Ovary (tissue), 9 donors: Measurements from ENCODE around the gene ZNF672. TPM values are rescaled to one million over a fixed set of nuclear protein-coding genes. Genes with fewer than 3 reads are reported as not detected.

Source experiments
- DNase-seq, 5 donors: peaks; one replicate each; pipeline ENCODE4 v3.0.0-alpha.2; 2019 to 2020
- H3K27ac ChIP-seq, 2 donors: fragments of 200-600 bp; one replicate each; pipeline versions ENCODE4 v1.5.1 to v1.8.0; 2019 to 2022
- H3K27me3 ChIP-seq: fragments of 200-600 bp; one replicate; pipeline ENCODE4 v1.8.0; 2022
- H3K36me3 ChIP-seq: fragments of 200-600 bp; sonication (generic); one replicate; pipeline ENCODE4 v1.5.1; 2019
- H3K4me1 ChIP-seq: one replicate; pipeline ENCODE4 v1.8.1; 2013; ENCODE audit warnings: mild to moderate bottlenecking, moderate library complexity; ENCODE audit not compliant: insufficient read depth
- H3K4me3 ChIP-seq: fragments of 200-600 bp; sonication (generic); one replicate; pipeline ENCODE4 v1.5.1; 2017
- H3K9me3 ChIP-seq, 2 donors: fragments of 200-600 bp in 1 of 2; sonication (generic) in 1 of 2; one replicate each; pipeline versions ENCODE4 v1.5.1 to v1.8.1; 2013 to 2019; ENCODE audit warnings: mild to moderate bottlenecking in 1 of 2, moderate library complexity in 1 of 2
- CTCF ChIP-seq, 3 donors: fragments of 450-650 bp in 2 of 3; fragments of 200-600 bp in 1 of 3; IDR thresholded peaks; one replicate each; pipeline versions ENCODE4 v1.5.1 to v1.8.0; 2016 to 2022; ENCODE audit warnings: antibody characterized with exemption in 3 of 3, mild to moderate bottlenecking in 1 of 3
- EP300 ChIP-seq: sonication (generic); formaldehyde crosslinking; IDR thresholded peaks from one replicate; pipeline ENCODE4 v1.6.1; 2017; ENCODE audit warnings: antibody characterized with exemption
- POLR2A ChIP-seq: fragments of 450-650 bp; IDR thresholded peaks from one replicate; pipeline ENCODE4 v1.6.1; 2017; ENCODE audit warnings: antibody characterized with exemption, mild to moderate bottlenecking, moderate library complexity
- WGBS, 3 donors: extraction: QIAGEN DNeasy Blood & Tissue Kit in 1 of 3; methylation state at CpG; one replicate each; pipeline versions ENCODE4 v1.1.5 to v1.1.7; 2013 to 2017; 5-methylcytosine and 5-hydroxymethylcytosine counted together
- intact Hi-C, 4 donors: fragments of 100-400 bp; cut with DNase I; formaldehyde crosslinking; loops; one replicate each; pipeline versions ENCODE4 v1.11.0 to v1.15.1; 2022 to 2023
- polyA plus RNA-seq, 2 donors: library from polyadenylated mRNA; stranded (reverse); fragments of 200-250 nt in 1 of 2; fragments of 350-450 nt in 1 of 2; fragmentation: Illumina TruSeq in 1 of 2; extraction: RNeasy Lipid Tissue Mini Kit (QIAGEN cat#74804) in 1 of 2; gene quantifications; one replicate each; pipeline ENCODE4 v1.2.3, GENCODE V29; 2013 to 2014
- total RNA-seq, 7 donors: library from RNA; depleted of rRNA in 2 of 7; stranded (reverse); fragments of >200 nt in 2 of 7; fragmentation: NEBNext Ultra II Directional in 3 of 7; extraction: Animal tissue kit (Norgen Biotek cat#: 25700) in 3 of 7; gene quantifications; one replicate each; pipeline versions ENCODE4 v1.1.0 to v1.2.4, GENCODE V29; 2016 to 2023
- donor health status: DM: no; HTN: no; CAD: no; lungs with moderate emphysema.
- donor health status: DM: no; HTN: no; CAD: no.
- donor health status: Bipolar disorder and iron deficiency.
- donor health status: DM: yes; HTN: yes; CAD: no.
- donor health status: DM: no; HTN: no; CAD: no.
- donor health status: DM: yes; HTN: yes; CAD: no.

Gene ZNF672
- total and polyA plus RNA-seq, 9 donors: 7.3 to 29.5 (median 20.9) TPM

DNA sequence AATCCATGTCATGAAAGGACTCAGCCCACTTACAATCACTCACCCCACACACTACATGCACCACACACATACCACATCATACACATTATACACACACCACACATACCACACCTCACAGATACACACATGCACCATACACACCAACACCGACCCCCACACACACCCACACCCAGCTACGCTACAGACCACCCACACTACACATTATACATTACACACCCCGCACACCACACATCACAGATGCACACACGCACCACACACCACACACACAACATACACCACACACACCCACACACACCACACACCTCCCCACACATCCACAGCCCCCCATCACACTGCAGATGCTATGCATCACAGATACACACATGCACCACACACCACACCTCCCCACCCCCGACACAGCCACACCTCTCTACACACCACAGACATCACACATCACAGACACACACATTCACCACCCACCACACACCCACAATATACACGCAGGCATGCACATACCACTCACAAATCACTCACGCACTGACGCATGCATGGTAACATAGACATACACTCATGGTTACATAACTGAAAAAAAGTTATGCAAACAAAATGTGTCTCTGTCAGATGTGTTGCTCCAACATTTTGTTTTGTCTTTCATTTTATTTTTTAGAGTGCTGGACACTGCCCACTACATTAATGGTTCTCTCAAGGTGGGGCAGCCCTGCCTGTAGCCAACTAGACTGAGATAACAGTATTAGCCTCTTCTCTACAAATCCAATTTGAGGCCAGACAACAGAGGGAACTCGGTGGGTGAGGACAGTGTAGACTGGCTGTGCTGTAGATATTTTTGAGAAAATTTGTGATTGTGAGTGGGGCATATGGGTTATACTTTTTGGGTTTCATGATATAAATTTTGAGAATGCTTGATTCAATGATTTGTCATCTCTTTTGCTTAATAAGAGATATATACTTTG lies 52.8 kb downstream of the ZNF672 start:
- H3K9me3 ChIP-seq: no peaks in the 10 kb centered on the region
- H3K27ac ChIP-seq: no peak overlapping the region
- intact Hi-C loops: no loop called here
- no peak for TF ChIP-seq CTCF (IDR thresholded peaks at IDR 0.05)
- no peak for TF ChIP-seq POLR2A
- no peak for TF ChIP-seq EP300
- DNase-seq: no peak
- H3K4me1 ChIP-seq: peaks cover 1% of the 10 kb centered on the region
- H3K27me3 ChIP-seq: no peaks in the 10 kb centered on the region
- WGBS, 3 donors: 81 to 86% (median 85%) methylated on average over 9 of the region's 9 CpGs
- H3K36me3 ChIP-seq: no peaks in the 10 kb centered on the region
- H3K4me3 ChIP-seq: no peak overlapping the region

DNA sequence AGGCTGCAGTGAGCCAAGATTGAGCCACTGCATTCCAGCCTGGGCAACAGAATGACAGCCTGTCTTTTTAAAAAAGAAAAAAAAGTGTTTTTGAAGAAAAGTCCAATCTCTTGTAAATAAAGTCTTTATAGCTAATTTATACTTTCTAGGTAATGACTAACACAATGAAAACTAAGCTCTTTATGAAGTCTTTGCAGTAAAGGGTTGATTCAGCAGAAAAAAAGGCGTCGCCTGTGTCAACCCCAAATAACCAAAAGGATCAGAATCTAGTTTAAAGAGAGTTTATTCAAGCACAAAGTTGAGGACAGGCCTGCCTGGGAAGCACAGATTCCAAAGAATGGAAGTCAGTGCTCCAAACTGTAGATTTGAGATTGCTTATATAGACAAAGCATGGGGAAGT lies 53.7 kb downstream of the ZNF672 start:
- 89 to 93% (median 91%) methylated on average over 2 of the region's 2 CpGs for WGBS, 3 donors
- no peak for DNase-seq
- Histone ChIP-seq H3K27me3 (no peaks in the 10 kb centered on the region), H3K4me3 (no peak overlapping the region), H3K4me1 (peaks cover 1% of the 10 kb centered on the region), H3K9me3 (no peaks in the 10 kb centered on the region), H3K27ac (no peak overlapping the region), H3K36me3 (no peaks in the 10 kb centered on the region)
- TF ChIP-seq CTCF (IDR thresholded peaks at IDR 0.05) (no peak), POLR2A (no peak), EP300 (no peak)
- intact Hi-C loops: no loop called here

DNA sequence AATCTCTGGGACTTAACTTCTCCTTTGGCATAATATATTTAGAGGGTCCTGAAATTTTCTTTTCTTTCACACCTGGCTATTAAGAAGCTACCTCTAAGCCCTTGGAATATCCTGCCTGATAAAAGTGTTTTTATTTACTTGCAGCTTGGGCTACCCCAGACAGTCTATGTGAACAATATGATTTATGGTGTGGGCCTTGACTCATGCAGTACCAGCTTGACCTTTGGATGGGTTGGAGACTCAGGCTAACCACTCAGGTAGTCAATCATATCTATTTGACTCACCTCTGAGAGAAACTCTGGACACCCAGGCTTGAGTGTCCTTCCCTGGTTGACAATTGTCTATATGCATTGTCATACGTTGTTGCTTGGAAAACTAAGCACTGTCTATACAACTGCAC lies 54.6 kb downstream of the ZNF672 start:
- DNase-seq: no peak
- H3K27me3 ChIP-seq: no peaks in the 10 kb centered on the region
- no peak for TF ChIP-seq POLR2A
- H3K27ac ChIP-seq: no peak overlapping the region
- H3K4me3 ChIP-seq: no peak overlapping the region
- no peaks in the 10 kb centered on the region for H3K36me3 ChIP-seq
- intact Hi-C loops: no loop called here
- 80 to 87% (median 86%) methylated on average over 1 of the region's 1 CpG for WGBS, 3 donors
- peaks cover 1% of the 10 kb centered on the region for H3K4me1 ChIP-seq
- H3K9me3 ChIP-seq: no peaks in the 10 kb centered on the region

- H3K27ac ChIP-seq: no peak overlapping the region
- no peak for DNase-seq
- intact Hi-C loops: no loop called here
- H3K4me1 ChIP-seq: no peaks in the 10 kb centered on the region
- H3K9me3 ChIP-seq: no peaks in the 10 kb centered on the region
- H3K27me3 ChIP-seq: no peaks in the 10 kb centered on the region
- no peak overlapping the region for H3K4me3 ChIP-seq
- no peaks in the 10 kb centered on the region for H3K36me3 ChIP-seq
- no peak for TF ChIP-seq CTCF (IDR thresholded peaks at IDR 0.05)
- no peak for TF ChIP-seq POLR2A
- no peak for TF ChIP-seq EP300
Observed at GRCh38 chr1:248894837-248895236, 56.8 kb downstream of the ZNF672 start.
